ENCODE results near the gene ITGA6.

Gene ITGA6

DNA sequence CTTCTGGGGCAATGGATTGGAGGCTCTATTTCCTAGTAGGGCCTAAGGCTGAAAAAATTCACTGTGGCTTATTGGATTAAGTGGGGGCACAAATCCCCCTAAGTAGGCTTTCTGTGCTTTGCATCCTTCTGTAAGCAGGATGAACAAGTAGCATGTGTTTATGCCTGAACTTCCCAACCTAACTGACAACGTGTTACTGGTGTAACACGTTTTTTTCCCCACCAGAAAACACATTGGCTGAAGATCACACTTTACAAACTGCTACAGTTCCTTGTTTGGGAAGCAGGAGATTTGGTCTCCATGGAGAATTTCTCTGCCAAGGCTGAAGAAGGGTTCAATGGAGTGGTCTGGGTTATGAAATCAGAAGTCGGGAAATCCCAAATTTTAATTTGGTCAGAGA, 7.2 kb upstream of the ITGA6 start:
- Histone ChIP-seq H3K27me3 (replicated peaks; ENCODE audit: control insufficient read depth, insufficient read depth, low read length) (peaks cover 16% of the 10 kb centered on the region), H3K9me3 (ENCODE audit: control insufficient read depth, low read length) (no peaks in the 10 kb centered on the region), H3K4me3 (ENCODE audit: low read length) (no peak overlapping the region), H3K9ac (ENCODE audit: low read length) (no peak overlapping the region), H3K4me1 (ENCODE audit: control insufficient read depth, insufficient read depth, low read length) (no peaks in the 10 kb centered on the region), H3K36me3 (ENCODE audit: control insufficient read depth, insufficient read depth, low read length, severe bottlenecking) (no peaks in the 10 kb centered on the region)
- no peak for DNase-seq (ENCODE audit: low read depth)

GRCh38 chr2:172423160-172423559, 4.2 kb upstream of the ITGA6 start:
- H3K4me3 ChIP-seq (ENCODE audit: low read length), result no peak overlapping the region
- H3K9ac ChIP-seq (ENCODE audit: low read length), result no peak overlapping the region
- no peak for DNase-seq (ENCODE audit: low read depth)
- no peaks in the 10 kb centered on the region for H3K36me3 ChIP-seq (ENCODE audit: control insufficient read depth, insufficient read depth, low read length, severe bottlenecking)
- no peaks in the 10 kb centered on the region for H3K4me1 ChIP-seq (ENCODE audit: control insufficient read depth, insufficient read depth, low read length)
- no peaks in the 10 kb centered on the region for H3K9me3 ChIP-seq (ENCODE audit: control insufficient read depth, low read length)
- H3K27me3 ChIP-seq (replicated peaks; ENCODE audit: control insufficient read depth, insufficient read depth, low read length), result peaks cover 27% of the 10 kb centered on the region

DNA sequence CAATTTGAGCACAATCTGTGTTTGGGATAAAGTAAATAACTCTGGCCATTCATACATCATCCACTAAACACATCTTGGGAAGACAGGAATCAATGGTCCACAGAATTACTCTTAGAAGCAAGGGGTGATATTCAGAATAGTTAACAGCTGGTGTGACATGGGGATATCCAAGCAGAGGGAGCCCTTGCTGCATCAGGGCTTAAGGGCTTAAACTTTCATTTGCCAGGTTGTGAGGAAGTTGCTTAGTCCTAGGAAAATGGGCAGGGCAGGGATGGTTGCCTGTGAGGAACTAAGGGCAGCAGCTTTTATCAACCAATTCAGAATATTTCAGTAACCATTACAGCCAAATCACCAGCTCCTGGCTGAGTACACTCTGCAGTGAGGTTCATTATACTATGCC, 2.0 kb upstream of the ITGA6 start:
- Histone ChIP-seq H3K4me1 (ENCODE audit: control insufficient read depth, insufficient read depth, low read length) (peaks cover 6% of the 10 kb centered on the region), H3K9ac (ENCODE audit: low read length) (no peak overlapping the region), H3K9me3 (ENCODE audit: control insufficient read depth, low read length) (no peaks in the 10 kb centered on the region), H3K27me3 (replicated peaks; ENCODE audit: control insufficient read depth, insufficient read depth, low read length) (peaks cover 27% of the 10 kb centered on the region), H3K4me3 (ENCODE audit: low read length) (no peak overlapping the region), H3K36me3 (ENCODE audit: control insufficient read depth, insufficient read depth, low read length, severe bottlenecking) (no peaks in the 10 kb centered on the region)
- no peak for DNase-seq (ENCODE audit: low read depth)

DNA sequence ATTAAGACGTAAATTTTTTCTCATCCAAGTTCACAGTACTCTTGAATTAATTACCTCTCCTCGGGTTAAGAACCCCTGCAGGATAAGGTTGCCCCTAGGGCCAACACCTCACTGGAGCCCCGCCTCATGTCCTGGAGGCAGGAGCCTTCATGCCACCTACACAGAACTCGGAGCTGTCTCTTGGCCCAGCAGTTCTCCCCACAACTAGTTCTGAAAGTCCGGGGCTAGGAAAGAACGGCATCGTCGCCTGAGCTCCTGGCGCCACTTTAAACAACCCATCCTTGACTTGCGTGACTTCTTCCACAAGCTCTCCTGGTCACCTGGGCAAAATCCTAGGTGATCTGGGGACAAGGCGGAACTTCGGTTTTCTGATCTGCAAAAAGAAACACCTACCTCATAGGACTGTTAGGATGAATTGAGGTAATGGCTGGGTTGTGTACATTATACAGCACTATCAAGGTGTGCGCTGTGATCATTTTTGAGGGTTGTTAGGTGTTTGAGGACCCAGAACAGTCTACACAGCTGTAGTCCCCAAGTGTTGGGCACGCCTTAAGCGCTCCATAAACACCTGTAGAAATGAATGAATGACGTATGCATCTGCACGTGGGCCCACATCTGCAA, 641 bp upstream of the ITGA6 start:
- Histone ChIP-seq H3K27me3 (replicated peaks; ENCODE audit: control insufficient read depth, insufficient read depth, low read length) (peaks cover 20% of the 10 kb centered on the region), H3K9ac (ENCODE audit: low read length) (no peak overlapping the region), H3K4me3 (ENCODE audit: low read length) (peak overlapping the region; percentile 80), H3K36me3 (ENCODE audit: control insufficient read depth, insufficient read depth, low read length, severe bottlenecking) (no peaks in the 10 kb centered on the region), H3K9me3 (ENCODE audit: control insufficient read depth, low read length) (no peaks in the 10 kb centered on the region), H3K4me1 (ENCODE audit: control insufficient read depth, insufficient read depth, low read length) (peaks cover 6% of the 10 kb centered on the region)
- no peak for DNase-seq (ENCODE audit: low read depth)

DNA sequence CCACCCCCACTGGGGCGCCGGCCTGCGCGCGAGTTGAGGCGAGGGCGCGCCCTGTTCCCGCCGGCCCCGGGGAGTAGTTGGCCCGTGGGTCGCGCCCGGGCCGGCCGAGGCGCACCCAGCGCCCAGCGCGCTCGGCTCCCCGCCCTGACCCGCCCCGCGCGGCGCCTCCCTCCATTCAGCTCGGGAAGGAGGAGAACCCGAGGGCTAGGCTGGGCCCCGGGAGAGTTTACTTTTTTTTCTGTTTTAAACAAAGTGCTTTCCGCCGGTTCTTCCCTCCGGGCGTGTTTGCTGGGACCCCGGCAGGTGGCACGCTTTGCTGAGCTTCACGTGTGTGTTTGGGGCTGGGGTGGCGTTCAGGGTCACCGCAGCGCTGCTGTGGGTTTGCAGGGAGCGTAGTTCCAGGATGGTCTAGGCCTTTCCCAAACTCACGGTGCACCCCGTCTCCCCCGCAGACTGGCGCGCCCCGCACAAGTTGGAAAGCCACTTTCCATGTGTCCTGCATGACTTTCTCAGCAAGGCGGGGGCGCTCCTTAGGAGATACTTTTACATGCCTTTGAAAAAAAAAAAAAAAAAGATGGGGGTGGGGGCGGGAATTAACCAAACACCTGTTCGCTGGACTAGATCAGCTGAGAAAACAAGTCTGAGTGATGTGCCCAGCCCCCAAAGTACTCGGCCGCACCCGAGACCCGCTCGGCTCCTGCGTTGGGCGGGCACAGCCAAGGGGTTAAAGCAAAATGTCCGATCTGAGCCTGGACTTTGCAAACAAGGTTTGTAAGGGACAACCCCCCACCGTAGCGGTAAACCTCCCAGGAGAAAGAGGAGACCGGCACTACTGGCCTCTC, 825 bp downstream of the ITGA6 start:
- Histone ChIP-seq H3K4me3 (ENCODE audit: low read length) (peak overlapping the region; percentile 80), H3K36me3 (ENCODE audit: control insufficient read depth, insufficient read depth, low read length, severe bottlenecking) (no peaks in the 10 kb centered on the region), H3K9ac (ENCODE audit: low read length) (peak overlapping the region; percentile 73), H3K4me1 (ENCODE audit: control insufficient read depth, insufficient read depth, low read length) (peaks cover 6% of the 10 kb centered on the region), H3K9me3 (ENCODE audit: control insufficient read depth, low read length) (no peaks in the 10 kb centered on the region), H3K27me3 (replicated peaks; ENCODE audit: control insufficient read depth, insufficient read depth, low read length) (peaks cover 30% of the 10 kb centered on the region)
- peak; percentile 61 for DNase-seq (ENCODE audit: low read depth)

DNA sequence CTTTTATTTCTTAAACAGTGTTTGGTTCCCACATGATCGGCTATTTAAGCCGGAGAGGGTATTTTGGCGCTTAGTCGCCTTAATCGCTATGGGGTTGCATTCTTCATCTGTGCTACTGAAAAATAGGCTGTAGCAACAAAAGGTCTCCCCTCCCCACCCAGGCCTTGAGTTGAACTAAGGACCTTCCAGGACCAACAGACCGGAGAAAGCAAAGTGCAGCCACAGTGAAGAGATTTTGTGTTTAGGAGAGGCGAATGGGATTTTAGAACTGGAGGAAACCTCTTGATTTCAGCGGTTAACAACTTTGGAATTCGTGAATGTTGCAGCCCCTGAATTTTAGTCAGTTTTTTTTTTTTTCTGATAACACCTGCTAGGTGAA, 1.4 kb downstream of the ITGA6 start:
- Histone ChIP-seq H3K27me3 (replicated peaks; ENCODE audit: control insufficient read depth, insufficient read depth, low read length) (peaks cover 35% of the 10 kb centered on the region), H3K9me3 (ENCODE audit: control insufficient read depth, low read length) (no peaks in the 10 kb centered on the region), H3K9ac (ENCODE audit: low read length) (peak overlapping the region; percentile 56), H3K4me1 (ENCODE audit: control insufficient read depth, insufficient read depth, low read length) (peaks cover 6% of the 10 kb centered on the region), H3K36me3 (ENCODE audit: control insufficient read depth, insufficient read depth, low read length, severe bottlenecking) (no peaks in the 10 kb centered on the region), H3K4me3 (ENCODE audit: low read length) (peak overlapping the region; percentile 80)
- no peak for DNase-seq (ENCODE audit: low read depth)

DNA sequence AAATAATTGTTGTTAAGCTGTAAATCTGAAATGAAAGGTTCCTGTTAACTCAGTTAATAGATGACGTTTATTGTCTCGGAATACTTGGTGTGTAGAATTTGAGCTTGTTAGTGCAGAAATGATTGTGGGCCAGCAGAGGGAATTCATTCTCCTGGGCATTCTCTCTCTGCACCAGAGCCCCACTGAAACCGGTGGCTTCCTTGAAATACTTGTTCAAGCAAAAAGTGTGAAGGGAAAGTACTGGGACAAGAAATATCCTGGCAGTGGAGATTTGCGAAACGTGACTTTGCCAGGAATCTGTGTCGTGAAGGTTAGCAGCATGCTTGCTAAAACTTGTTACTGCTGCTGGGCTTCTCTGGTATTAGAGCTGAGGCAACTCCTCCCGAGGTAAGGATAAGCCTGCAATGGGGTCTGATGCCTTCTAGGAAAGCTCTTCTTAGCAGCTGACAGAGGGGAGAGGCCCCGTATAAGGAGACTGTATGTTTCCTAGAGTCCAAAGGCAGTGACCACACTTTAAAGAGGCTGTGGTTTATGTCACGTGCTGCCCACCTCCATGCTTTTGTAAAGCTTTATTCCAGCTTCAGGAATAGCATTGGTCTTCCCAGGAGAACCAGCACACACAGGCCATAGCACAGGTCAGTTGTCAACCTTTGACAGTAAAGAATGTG, 2.0 kb downstream of the ITGA6 start:
- Histone ChIP-seq H3K9me3 (ENCODE audit: control insufficient read depth, low read length) (no peaks in the 10 kb centered on the region), H3K27me3 (replicated peaks; ENCODE audit: control insufficient read depth, insufficient read depth, low read length) (peaks cover 35% of the 10 kb centered on the region), H3K4me1 (ENCODE audit: control insufficient read depth, insufficient read depth, low read length) (peaks cover 6% of the 10 kb centered on the region), H3K4me3 (ENCODE audit: low read length) (peak overlapping the region; percentile 80), H3K36me3 (ENCODE audit: control insufficient read depth, insufficient read depth, low read length, severe bottlenecking) (no peaks in the 10 kb centered on the region), H3K9ac (ENCODE audit: low read length) (peak overlapping the region; percentile 56)
- DNase-seq (ENCODE audit: low read depth), result no peak

- no peak for DNase-seq (ENCODE audit: low read depth)
- peaks cover 6% of the 10 kb centered on the region for H3K4me1 ChIP-seq (ENCODE audit: control insufficient read depth, insufficient read depth, low read length)
- no peak overlapping the region for H3K9ac ChIP-seq (ENCODE audit: low read length)
- H3K4me3 ChIP-seq (ENCODE audit: low read length), result no peak overlapping the region
- H3K36me3 ChIP-seq (ENCODE audit: control insufficient read depth, insufficient read depth, low read length, severe bottlenecking), result no peaks in the 10 kb centered on the region
- H3K27me3 ChIP-seq (replicated peaks; ENCODE audit: control insufficient read depth, insufficient read depth, low read length), result peaks cover 35% of the 10 kb centered on the region
- no peaks in the 10 kb centered on the region for H3K9me3 ChIP-seq (ENCODE audit: control insufficient read depth, low read length)
Observed at GRCh38 chr2:172430027-172430426, 2.6 kb downstream of the ITGA6 start.

GRCh38 chr2:172430678-172431077, 3.3 kb downstream of the ITGA6 start:
- Histone ChIP-seq H3K9me3 (ENCODE audit: control insufficient read depth, low read length) (no peaks in the 10 kb centered on the region), H3K4me3 (ENCODE audit: low read length) (no peak overlapping the region), H3K36me3 (ENCODE audit: control insufficient read depth, insufficient read depth, low read length, severe bottlenecking) (no peaks in the 10 kb centered on the region), H3K4me1 (ENCODE audit: control insufficient read depth, insufficient read depth, low read length) (peaks cover 6% of the 10 kb centered on the region), H3K27me3 (replicated peaks; ENCODE audit: control insufficient read depth, insufficient read depth, low read length) (peaks cover 35% of the 10 kb centered on the region), H3K9ac (ENCODE audit: low read length) (no peak overlapping the region)
- DNase-seq (ENCODE audit: low read depth), result no peak

- peaks cover 6% of the 10 kb centered on the region for H3K4me1 ChIP-seq (ENCODE audit: control insufficient read depth, insufficient read depth, low read length)
- no peak overlapping the region for H3K4me3 ChIP-seq (ENCODE audit: low read length)
- no peak for DNase-seq (ENCODE audit: low read depth)
- H3K9ac ChIP-seq (ENCODE audit: low read length), result no peak overlapping the region
- H3K9me3 ChIP-seq (ENCODE audit: control insufficient read depth, low read length), result no peaks in the 10 kb centered on the region
- peaks cover 28% of the 10 kb centered on the region for H3K27me3 ChIP-seq (replicated peaks; ENCODE audit: control insufficient read depth, insufficient read depth, low read length)
- no peaks in the 10 kb centered on the region for H3K36me3 ChIP-seq (ENCODE audit: control insufficient read depth, insufficient read depth, low read length, severe bottlenecking)
Observed at GRCh38 chr2:172431463-172431862, 4.1 kb downstream of the ITGA6 start.

DNA sequence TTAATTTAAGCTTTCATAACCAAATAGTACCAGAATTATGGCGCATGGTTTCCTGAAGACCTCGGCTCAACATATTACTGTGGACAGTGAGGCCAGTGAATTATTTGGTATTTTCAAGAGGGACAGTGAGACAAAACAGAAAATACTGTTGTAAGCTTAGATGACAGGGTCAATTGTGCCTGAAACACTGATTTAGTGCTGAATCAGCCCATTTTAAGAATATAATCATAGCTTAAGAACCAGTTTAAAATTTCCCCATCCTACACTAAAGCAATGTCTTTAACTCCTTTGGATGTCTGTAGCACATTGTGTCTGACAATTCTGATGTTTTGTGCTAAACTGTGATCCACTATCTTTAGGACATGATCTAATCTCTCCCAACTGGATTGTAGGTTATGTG, 4.6 kb downstream of the ITGA6 start:
- Histone ChIP-seq H3K9me3 (ENCODE audit: control insufficient read depth, low read length) (no peaks in the 10 kb centered on the region), H3K9ac (ENCODE audit: low read length) (no peak overlapping the region), H3K4me3 (ENCODE audit: low read length) (no peak overlapping the region), H3K27me3 (replicated peaks; ENCODE audit: control insufficient read depth, insufficient read depth, low read length) (peaks cover 22% of the 10 kb centered on the region), H3K4me1 (ENCODE audit: control insufficient read depth, insufficient read depth, low read length) (peaks cover 6% of the 10 kb centered on the region), H3K36me3 (ENCODE audit: control insufficient read depth, insufficient read depth, low read length, severe bottlenecking) (no peaks in the 10 kb centered on the region)
- no peak for DNase-seq (ENCODE audit: low read depth)

All from adipocyte (in vitro differentiated cells).